ENCODE data around the gene OGDH.

OGDH gene

DNA sequence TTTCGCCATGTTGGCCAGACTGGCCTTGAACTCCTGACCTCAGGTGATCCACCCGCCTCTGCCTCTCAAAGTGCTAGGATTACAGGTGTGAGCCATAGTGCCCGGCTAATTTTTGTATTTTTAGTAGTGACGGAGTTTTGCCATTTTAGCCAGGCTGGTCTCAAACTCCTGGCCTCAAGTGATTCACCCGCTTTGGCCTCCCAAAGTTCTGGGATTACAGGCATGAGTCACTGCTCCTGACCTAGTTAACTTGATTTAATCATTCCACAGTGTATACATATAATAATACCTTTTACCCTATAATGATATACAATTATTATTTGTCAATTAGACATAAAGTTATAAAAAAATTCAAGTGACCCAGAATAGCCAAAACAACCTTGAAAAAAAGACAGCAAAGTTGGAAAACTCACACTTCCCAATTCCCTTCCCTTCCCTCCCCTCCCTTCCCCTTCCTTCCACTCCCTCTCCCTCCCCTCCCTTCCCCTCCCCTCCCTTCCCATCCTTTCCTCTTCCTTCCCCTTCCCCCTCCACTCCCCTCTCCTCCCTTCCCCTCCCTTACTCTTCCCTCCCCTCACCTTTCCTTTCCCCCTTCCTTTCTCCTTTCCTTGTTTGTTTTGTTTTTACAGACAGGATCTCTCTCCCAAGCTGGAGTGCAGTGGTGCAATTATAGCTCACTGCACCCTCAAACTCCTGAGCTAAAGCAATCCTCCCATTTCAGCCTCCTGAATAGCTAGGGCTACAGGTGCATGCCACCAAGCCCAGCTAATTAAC lies 127.5 kb downstream of the OGDH start:
- H3K4me3 ChIP-seq (ENCODE audit: low read length): no peak overlapping the region
- TF ChIP-seq, protein P1, sequence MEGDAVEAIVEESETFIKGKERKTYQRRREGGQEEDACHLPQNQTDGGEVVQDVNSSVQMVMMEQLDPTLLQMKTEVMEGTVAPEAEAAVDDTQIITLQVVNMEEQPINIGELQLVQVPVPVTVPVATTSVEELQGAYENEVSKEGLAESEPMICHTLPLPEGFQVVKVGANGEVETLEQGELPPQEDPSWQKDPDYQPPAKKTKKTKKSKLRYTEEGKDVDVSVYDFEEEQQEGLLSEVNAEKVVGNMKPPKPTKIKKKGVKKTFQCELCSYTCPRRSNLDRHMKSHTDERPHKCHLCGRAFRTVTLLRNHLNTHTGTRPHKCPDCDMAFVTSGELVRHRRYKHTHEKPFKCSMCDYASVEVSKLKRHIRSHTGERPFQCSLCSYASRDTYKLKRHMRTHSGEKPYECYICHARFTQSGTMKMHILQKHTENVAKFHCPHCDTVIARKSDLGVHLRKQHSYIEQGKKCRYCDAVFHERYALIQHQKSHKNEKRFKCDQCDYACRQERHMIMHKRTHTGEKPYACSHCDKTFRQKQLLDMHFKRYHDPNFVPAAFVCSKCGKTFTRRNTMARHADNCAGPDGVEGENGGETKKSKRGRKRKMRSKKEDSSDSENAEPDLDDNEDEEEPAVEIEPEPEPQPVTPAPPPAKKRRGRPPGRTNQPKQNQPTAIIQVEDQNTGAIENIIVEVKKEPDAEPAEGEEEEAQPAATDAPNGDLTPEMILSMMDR (conservative IDR thresholded peaks at IDR 0.05; ENCODE audit: low read length): no peak
- DNase-seq (ENCODE audit: low read depth): peak; percentile 71

DNA sequence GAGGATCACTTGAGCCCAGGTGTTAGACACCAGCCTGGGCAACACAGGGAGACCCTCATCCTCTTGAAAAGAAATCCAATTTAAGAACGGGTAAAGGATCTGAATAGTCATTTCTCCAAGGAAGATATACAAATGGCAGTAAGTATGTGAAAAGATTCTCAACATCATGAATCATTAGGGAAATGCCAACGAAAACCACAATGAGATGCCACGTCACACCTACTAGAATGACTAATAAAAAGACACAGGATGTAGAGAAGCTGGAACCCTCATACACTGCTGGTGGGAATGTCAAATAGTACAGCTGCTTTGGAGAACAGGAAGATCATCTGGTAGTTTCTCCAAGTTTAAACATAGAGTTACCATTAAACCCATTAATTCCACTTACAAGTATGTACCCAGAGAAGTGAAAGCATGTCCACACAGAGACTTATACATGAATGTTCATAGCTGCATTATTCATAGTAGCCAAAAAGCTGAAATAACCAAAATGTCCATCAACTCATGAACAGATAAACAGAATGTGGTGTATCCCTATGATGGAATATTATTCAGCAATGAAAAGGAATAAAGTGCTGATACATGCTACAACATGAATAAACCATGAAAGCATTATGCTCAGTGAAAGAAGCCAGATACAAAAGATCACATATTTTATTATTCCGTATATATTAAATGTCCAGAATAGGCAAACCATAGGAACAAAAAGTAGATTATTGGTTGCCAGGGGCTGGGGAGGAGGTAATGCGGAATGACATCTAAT lies 129.2 kb downstream of the OGDH start:
- H3K4me3 ChIP-seq (ENCODE audit: low read length): no peak overlapping the region
- TF ChIP-seq, protein P1 (conservative IDR thresholded peaks at IDR 0.05; ENCODE audit: low read length): peak; percentile 43
- DNase-seq (ENCODE audit: low read depth): peak; percentile 97

DNA sequence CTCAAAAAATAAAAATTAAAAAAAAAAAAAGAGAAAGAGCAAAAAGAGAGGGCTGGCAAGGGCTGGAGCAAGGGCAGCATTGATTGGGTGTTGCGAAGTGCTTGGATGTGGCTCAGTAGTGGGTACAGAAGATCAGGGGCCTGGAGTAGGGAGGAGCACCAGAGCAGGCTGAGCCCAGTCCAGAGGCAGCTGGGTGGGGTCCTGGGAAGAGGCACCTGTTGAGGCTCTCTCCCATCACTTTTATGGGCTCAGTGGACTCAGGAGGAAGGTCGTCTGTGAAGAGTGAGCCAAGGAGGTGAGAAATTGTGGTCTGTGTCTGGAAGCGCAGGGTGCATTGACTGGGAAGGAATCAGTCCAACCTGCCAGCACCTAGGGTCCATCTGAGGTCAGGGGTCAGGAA lies 130.5 kb downstream of the OGDH start:
- TF ChIP-seq, protein P1 (conservative IDR thresholded peaks at IDR 0.05; ENCODE audit: low read length): no peak
- H3K4me3 ChIP-seq (ENCODE audit: low read length): no peak overlapping the region
- DNase-seq (ENCODE audit: low read depth): no peak

DNA sequence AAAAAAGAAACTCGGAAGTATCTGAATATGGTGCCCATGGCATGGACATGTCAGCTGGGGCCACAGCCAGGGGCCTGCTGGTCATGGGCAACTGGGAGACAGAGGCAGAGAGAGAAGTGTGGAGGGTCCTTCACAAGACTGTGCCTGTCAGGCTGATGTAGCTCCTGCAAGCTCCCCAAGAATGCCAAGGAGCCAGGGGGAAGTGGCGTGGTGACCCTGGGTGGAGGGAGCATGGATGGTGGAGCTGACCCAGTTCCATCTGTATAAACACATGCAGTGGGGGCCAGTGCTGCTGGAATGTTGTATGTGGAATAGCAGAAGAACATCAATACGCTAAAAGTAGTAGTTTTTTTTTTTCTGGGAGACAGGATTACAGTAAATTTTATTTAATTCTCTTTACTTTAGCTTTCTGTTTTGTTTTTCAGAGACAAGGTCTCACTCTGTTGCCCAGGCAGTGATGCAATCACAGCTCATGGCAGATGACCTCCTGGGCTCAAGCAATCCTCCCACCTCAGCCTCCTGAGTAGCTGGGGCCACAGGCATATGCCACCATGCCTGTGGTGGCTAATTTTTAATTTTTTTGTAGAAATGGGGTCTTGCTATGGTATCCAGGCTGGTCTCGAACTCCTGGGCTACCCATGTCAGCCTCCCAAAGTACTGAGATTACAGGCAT lies 131.8 kb downstream of the OGDH start:
- DNase-seq (ENCODE audit: low read depth): no peak
- H3K4me3 ChIP-seq (ENCODE audit: low read length): no peak overlapping the region
- TF ChIP-seq, protein P1 (conservative IDR thresholded peaks at IDR 0.05; ENCODE audit: low read length): no peak

DNA sequence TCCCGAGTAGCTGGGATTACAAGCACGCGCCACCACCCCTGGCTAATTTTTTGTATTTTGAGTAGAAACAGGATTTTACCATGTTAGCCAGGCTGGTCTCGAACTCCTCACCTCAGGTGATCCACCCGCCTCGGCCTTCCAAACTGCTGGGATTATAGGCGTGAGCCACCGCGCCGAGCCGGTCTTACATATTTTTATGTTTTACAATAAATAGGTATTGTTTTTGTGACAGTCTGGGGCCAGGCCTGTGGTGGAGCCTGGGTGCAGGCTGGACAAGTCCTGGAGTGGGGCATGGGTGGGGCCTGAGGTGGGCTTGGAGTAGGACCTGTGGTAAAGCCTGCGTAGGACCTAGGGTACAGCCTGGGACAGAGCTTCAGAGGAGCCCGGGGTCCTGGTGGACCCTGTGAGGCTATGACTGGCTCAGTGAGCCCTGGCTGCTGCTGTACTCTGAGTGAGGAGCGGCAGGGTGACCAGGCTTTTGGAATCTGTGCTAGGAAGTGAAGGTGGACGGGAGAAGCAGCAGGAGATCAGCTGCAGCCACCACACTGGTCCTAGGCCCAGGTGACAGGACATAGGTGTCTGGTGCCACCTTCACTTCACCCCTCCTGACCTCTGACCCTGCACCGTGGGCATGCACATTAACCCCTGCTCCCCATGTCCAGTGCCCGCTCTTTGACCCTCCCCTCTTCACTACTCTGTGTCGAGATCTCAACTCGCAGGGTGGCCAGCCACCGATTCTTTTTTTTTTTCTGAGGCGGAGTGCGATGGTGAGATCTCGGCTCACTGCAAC lies 132.6 kb downstream of the OGDH start:
- no peak for DNase-seq (ENCODE audit: low read depth)
- H3K4me3 ChIP-seq (ENCODE audit: low read length): no peak overlapping the region
- TF ChIP-seq, protein P1 (conservative IDR thresholded peaks at IDR 0.05; ENCODE audit: low read length): no peak

DNA sequence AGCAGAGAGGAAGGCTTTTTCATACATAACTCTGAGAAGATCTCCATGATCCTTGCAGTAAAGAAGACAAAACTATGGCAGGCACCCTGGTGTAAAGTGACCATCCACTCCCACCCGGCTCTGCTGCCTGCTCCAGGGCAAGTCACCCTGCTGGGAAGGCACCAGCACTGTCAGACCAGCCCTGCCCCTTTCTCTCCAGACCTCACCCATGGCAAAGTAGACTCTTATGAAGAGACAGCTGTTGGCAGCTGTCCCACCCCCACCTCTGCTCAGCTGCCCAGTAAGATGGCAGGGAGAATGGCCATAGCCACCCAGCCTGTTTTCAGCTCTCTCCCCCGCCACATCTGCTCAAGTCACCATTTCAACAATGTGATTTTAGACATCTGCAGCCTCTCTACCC lies 133.6 kb downstream of the OGDH start:
- no peak overlapping the region for H3K4me3 ChIP-seq (ENCODE audit: low read length)
- TF ChIP-seq, protein P1 (conservative IDR thresholded peaks at IDR 0.05; ENCODE audit: low read length): no peak
- no peak for DNase-seq (ENCODE audit: low read depth)

All from AG10803 (cell line).